Amniotic stem cell (primary cell): ENCODE results near the gene KCNJ2.

Experiments used
- DNase-seq: peaks from one replicate; lab custom pipeline; 2025; lab: John Stamatoyannopoulos, UW

KCNJ2 gene

GRCh38 chr17:70168977-70169708 is at the start of gene KCNJ2:
Gene KCNJ2, plus strand, starts transcription at chr17:70169532. Its CDS starts 5,508 bp downstream, at chr17:70175040.
- DNase-seq: peak; percentile 7

- no peak for DNase-seq
Observed at GRCh38 chr17:70119545-70119944, 49.8 kb upstream of the KCNJ2 start.

- no peak for DNase-seq
Observed at GRCh38 chr17:70119983-70120382, 49.3 kb upstream of the KCNJ2 start.

- DNase-seq: no peak
Observed at GRCh38 chr17:70120425-70120824, 48.9 kb upstream of the KCNJ2 start.

- DNase-seq: no peak
Observed at GRCh38 chr17:70121126-70121525, 48.2 kb upstream of the KCNJ2 start.

- no peak for DNase-seq
Observed at GRCh38 chr17:70123193-70123592, 46.1 kb upstream of the KCNJ2 start.

GRCh38 chr17:70124723-70125122 is 44.6 kb upstream of the KCNJ2 start:
- DNase-seq: no peak

- no peak for DNase-seq
Observed at GRCh38 chr17:70127221-70127873, 42.0 kb upstream of the KCNJ2 start.

GRCh38 chr17:70128727-70129238 is 40.5 kb upstream of the KCNJ2 start:
- DNase-seq: no peak

- DNase-seq: no peak
Observed at GRCh38 chr17:70130289-70130688, 39.0 kb upstream of the KCNJ2 start.

- DNase-seq: no peak
Observed at GRCh38 chr17:70132505-70132904, 36.8 kb upstream of the KCNJ2 start.

GRCh38 chr17:70134042-70134441 is 35.3 kb upstream of the KCNJ2 start:
- no peak for DNase-seq

- DNase-seq: no peak
Observed at GRCh38 chr17:70134777-70135176, 34.6 kb upstream of the KCNJ2 start.

GRCh38 chr17:70136131-70136530 is 33.2 kb upstream of the KCNJ2 start:
- no peak for DNase-seq

- no peak for DNase-seq
Observed at GRCh38 chr17:70137451-70138230, 31.7 kb upstream of the KCNJ2 start.

- DNase-seq: peak; percentile 18
Observed at GRCh38 chr17:70138291-70138865, 31.0 kb upstream of the KCNJ2 start.

- DNase-seq: no peak
Observed at GRCh38 chr17:70139449-70139993, 29.8 kb upstream of the KCNJ2 start.

- no peak for DNase-seq
Observed at GRCh38 chr17:70144260-70144846, 25.0 kb upstream of the KCNJ2 start.

GRCh38 chr17:70153210-70153609 is 16.1 kb upstream of the KCNJ2 start:
- no peak for DNase-seq

GRCh38 chr17:70157151-70157550 is 12.2 kb upstream of the KCNJ2 start:
- DNase-seq: no peak

GRCh38 chr17:70158180-70158579 is 11.2 kb upstream of the KCNJ2 start:
- no peak for DNase-seq

GRCh38 chr17:70158591-70158990 is 10.7 kb upstream of the KCNJ2 start:
- DNase-seq: no peak
